Muscle layer of duodenum (tissue), 2 donors: ENCODE measurements around the gene ZNF831.

Experiments used
- H3K27ac ChIP-seq: one replicate; pipeline ENCODE4 v1.7.0; 2013; ENCODE audit warnings: mild to moderate bottlenecking, low read length
- H3K27me3 ChIP-seq: one replicate; pipeline ENCODE4 v1.7.0; 2013; ENCODE audit warnings: low read depth, mild to moderate bottlenecking, control low read depth, low read length
- H3K36me3 ChIP-seq, 2 donors: one replicate each; pipeline ENCODE4 v1.7.0; 2013; ENCODE audit warnings: low read length in 2 of 2, control low read depth in 1 of 2, mild to moderate bottlenecking in 1 of 2; ENCODE audit not compliant: insufficient read depth in 2 of 2, control insufficient read depth in 1 of 2
- H3K4me1 ChIP-seq, 2 donors: one replicate each; pipeline ENCODE4 v1.7.0; 2013; ENCODE audit warnings: low read length in 2 of 2, mild to moderate bottlenecking in 2 of 2, control low read depth in 1 of 2, moderate library complexity in 1 of 2; ENCODE audit not compliant: insufficient read depth in 2 of 2, control insufficient read depth in 1 of 2
- H3K4me3 ChIP-seq, 2 donors: one replicate each; pipeline ENCODE4 v1.7.0; 2013; ENCODE audit warnings: low read length in 2 of 2, low read depth in 1 of 2, mild to moderate bottlenecking in 1 of 2
- H3K9me3 ChIP-seq, 2 donors: one replicate each; pipeline ENCODE4 v1.7.0; 2013; ENCODE audit warnings: low read length in 2 of 2, control low read depth in 1 of 2, mild to moderate bottlenecking in 1 of 2; ENCODE audit not compliant: control insufficient read depth in 1 of 2
- donor health status: healthy.

Gene ZNF831

DNA sequence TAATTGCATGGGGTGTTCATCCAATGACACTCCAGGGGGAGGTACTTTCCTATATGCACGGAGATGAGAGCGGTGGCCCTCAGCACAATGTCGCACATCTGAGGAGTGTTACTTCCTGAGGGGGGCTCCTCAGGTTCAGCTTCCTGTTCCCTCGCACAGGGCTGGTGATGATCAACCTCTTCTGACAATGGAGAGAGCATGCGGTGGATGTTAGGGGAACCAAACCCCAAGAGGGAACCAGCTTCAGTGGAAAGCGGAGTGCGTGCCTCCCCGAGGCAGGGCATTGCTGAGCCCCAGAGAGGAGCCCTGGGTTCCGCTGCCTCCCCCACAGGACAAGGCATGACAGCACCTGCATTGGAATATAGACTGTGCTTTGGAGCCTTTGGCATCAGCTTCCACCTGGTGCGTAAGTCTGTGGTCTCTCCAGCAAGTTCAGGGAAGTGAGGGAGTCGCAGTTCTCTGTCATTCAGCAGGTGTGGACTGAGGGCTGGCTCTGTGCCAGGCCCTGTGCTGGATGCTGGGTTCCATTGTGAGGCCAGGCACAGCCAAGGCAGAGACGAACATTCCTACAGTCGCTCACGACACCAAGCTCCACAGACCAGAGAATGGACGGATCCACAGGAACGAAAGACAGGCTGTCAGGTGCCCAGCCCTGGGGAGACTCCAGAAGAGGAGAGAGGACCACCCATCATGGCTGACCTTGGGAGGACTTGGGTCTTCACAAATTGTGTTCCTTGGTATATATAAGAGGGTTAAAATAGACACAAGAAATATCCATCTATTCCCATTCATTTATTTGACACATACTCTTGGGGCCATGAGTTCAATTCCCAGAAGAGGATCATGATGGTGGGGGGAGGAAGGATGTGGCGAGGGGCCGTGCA is 3.9 kb upstream of the ZNF831 start:
- Histone ChIP-seq H3K4me1 (peaks cover 0 to 7% of the 10 kb centered on the region in 2 donors), H3K4me3 (peak overlapping the region in 1 of 2 donors; percentile 8), H3K36me3 (no peaks in the 10 kb centered on the region), H3K27ac (no peak overlapping the region), H3K27me3 (peaks cover 3% of the 10 kb centered on the region), H3K9me3 (no peaks in the 10 kb centered on the region)

DNA sequence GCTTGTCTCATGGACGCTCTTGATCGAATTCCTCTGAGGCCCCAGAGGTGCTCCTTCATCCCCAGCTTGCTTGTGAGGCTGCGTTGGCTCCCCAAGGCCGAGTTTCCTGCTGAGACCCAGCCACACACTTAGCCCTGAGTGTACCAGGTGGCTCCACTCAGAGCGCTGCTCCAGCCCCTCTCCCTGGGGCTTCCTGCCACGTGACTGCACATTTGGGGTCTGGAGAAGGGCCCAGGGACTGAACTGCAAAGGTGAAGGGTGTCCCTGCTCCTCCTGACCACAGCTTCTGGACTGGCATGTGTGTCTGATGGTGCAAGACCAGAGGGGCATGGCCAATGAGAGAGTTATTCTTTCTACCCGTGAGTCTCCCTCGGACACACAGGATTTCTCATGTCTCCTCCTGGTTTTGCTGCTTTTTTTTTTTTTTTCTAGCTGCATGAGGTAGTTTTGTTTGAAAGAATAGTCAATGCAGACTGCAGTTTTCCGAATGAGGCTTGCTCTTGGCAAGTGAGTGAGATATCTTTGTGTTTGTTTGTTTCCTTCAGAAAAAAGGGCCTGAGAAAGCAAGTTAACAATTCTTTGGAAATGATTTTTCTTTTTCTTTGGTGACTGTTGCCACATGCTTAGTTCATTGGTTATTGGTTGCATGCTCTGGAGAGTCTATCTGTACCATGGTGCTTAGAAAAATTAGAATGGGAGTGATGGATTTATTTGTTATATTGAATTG is 3.1 kb upstream of the ZNF831 start:
- Histone ChIP-seq H3K27ac (no peak overlapping the region), H3K36me3 (no peaks in the 10 kb centered on the region), H3K4me3 (peak overlapping the region in 1 of 2 donors; percentile 8), H3K27me3 (peaks cover 3% of the 10 kb centered on the region), H3K4me1 (peaks cover 0 to 7% of the 10 kb centered on the region in 2 donors), H3K9me3 (no peaks in the 10 kb centered on the region)

DNA sequence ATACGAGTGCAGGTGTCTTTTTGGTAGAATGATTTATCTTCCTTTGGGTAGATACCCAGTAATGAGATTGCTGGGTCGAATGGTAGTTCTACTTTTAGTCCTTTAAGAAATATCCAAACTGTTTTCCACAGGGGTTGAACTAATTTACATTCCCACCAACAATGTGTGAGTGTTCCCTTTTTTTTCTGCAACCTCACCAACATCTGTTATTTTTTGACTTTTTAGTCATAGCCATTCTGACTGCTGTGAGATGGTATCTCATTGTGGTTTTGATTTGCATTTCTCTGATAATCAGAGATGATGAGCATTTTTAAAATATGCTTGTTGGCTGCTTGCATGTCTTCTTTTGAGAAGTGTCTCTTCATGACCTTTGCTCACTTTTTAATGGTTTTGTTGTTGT is 1.9 kb upstream of the ZNF831 start:
- Histone ChIP-seq H3K27me3 (peaks cover 3% of the 10 kb centered on the region), H3K4me3 (no peak overlapping the region), H3K36me3 (no peaks in the 10 kb centered on the region), H3K9me3 (no peaks in the 10 kb centered on the region), H3K27ac (no peak overlapping the region), H3K4me1 (peaks cover 0 to 7% of the 10 kb centered on the region in 2 donors)

DNA sequence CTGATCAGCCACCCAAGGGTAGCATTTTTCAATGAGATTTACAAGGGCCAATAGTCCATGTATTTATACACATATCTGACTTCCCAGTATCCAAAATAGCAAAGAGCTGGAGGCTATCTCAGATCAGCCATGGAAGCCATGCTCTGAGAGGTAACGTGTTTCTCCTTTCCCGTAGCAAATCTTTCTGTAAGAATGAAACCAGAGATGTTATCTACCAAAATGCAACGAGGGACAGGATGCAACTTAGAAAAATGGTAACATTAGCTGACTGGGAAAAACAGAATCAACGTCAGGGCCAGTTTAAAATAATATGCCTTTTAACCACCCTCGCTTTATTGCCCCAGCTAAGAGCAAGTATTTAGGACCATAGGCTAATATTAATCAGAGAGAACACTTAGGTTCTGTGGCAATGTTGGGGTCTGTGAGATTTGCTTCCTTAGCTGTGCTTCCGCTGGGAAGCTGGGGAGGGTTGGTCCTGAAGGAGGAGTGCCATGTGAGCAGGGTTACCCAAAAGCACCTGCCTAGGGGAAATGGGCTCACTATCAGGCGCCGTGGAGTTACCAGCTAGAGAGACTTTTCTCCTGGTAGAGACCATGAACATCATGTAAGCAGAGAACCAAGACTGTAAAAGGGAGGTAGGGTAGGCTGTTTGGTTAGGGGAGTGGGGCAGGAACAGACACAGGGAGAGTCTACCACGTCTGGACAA is 1.2 kb downstream of the ZNF831 start:
- no peaks in the 10 kb centered on the region for H3K36me3 ChIP-seq
- no peaks in the 10 kb centered on the region for H3K9me3 ChIP-seq
- no peak overlapping the region for H3K4me3 ChIP-seq
- no peaks in the 10 kb centered on the region for H3K27me3 ChIP-seq
- peak overlapping the region; percentile 1 for H3K27ac ChIP-seq
- H3K4me1 ChIP-seq = no peaks in the 10 kb centered on the region

DNA sequence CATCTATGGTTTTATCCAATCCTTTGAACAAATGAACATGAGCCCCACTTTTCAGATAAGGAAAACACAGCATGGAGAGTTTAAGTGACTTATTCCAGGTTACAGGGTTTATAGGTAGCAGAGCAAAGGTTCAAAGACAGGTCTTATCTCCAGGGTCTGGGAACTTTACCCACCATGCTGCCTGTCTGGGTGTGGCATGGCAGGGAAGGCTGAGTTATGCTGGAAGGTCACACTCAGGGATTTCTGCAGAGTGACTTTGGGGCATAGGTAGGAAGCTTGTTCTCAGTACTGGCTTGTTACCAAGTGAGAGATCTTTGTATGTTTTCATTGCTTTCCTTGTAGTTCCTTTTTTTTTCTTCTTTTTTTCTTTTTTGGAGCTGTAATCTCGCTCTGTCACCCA is 1.8 kb downstream of the ZNF831 start:
- H3K36me3 ChIP-seq = no peaks in the 10 kb centered on the region
- no peak overlapping the region for H3K4me3 ChIP-seq
- H3K9me3 ChIP-seq = no peaks in the 10 kb centered on the region
- H3K27me3 ChIP-seq = no peaks in the 10 kb centered on the region
- H3K4me1 ChIP-seq = no peaks in the 10 kb centered on the region
- H3K27ac ChIP-seq = peak overlapping the region; percentile 1

DNA sequence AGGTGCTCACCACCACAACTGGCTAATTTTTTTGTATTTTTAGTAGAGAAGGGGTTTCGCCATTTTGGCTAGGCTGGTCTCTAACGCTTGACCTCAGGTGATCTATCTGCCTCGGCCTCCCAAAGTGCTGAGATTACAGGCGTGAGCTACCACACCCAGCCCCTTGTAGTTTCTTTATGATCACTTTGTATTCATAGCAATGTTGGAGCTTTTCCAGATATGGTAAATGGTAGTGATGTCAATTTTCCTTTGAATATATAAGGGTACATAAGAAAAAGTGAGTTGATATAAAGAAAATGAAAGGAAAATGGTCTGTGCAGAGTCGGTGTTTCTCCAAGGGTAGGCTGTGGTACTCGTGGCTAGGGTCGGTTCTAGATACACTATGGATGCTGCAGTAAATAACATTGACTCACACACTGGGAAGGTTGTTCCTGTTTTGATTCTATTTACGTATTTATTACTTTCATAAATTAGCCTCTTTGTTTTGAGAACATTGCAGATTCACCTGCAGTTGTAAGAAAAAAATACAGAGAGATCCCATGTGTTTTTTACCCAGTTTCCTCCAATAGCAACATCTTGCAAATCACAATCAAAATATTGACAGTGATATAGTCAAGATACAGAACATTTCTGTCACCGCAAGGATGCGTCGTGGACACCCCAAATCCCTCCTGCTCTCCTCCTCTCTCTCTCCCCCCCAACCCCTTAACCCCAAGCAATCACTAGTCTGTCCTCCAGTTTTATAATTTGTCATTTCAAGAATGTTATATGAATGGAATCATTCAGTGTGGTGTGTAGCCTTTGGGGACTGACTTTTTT is 2.5 kb downstream of the ZNF831 start:
- H3K4me3 ChIP-seq = no peak overlapping the region
- H3K4me1 ChIP-seq = no peaks in the 10 kb centered on the region
- H3K9me3 ChIP-seq = no peaks in the 10 kb centered on the region
- H3K27ac ChIP-seq = peak overlapping the region; percentile 8
- H3K27me3 ChIP-seq = no peaks in the 10 kb centered on the region
- H3K36me3 ChIP-seq = no peaks in the 10 kb centered on the region

DNA sequence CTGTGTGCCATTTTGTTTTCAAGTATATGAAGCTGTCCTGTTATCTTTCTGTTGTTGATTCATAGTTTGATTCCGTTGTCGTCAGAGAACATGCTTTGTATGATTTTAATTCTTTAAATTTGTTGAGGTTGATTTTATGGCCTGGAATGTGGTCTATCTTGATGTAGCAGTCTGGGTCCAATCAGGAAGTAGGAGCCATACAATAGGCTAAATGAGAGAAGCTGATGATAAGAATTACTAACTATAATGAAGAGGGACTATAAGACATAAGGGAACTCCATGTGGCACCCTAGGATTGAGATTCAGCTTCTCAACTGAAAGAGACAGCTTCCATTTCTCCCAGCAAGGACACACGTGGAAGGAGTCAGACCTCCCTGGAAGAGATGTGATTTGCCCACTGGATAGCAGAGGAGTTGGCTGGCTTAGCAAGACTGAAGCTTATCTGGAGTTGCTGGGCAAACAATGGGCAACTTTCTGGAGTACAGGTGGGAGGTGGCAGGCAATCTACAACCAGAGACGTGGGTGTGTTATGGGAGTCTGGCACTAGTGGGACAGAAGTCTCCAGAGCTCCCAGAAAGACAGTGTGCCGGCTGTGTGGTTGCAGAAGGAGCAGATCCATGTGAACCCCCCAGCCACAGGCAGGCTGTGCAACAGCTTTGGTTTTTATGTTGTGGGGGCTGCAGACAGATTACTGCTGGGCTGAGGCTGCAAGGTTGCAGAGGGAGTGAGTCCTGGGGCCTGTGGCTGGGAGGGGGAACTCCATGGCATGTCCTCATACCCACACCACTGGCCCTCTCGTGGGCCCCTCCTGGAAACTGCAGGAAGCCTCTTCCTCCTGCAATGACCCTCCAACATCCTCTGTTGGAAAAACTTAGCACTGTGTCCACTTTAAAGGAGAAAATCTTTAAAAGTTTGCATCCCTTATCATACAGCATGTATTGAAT is 7.1 kb downstream of the ZNF831 start:
- H3K27me3 ChIP-seq = no peaks in the 10 kb centered on the region
- H3K9me3 ChIP-seq = no peaks in the 10 kb centered on the region
- no peak overlapping the region for H3K27ac ChIP-seq
- H3K4me3 ChIP-seq = no peak overlapping the region
- H3K36me3 ChIP-seq = no peaks in the 10 kb centered on the region
- no peaks in the 10 kb centered on the region for H3K4me1 ChIP-seq

DNA sequence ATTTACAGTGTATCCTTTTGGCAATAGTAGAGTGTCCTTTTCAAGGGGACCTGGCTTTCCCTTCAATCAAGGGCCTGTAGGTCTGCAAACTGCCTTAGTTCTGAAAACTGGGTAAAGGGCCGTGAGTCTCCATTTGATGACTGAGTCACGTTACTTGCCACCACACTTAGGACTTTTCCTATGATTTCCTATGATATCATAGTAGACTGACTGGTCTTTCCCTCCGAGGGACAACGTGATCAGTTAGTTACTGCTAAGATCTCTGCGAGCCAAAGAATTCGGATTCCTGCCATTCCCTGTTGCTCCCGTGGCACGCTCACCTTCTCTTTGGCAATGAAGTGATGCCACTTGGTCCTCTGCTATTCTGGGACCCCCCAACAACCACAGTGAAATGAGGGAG is 8.4 kb downstream of the ZNF831 start:
- no peaks in the 10 kb centered on the region for H3K4me1 ChIP-seq

DNA sequence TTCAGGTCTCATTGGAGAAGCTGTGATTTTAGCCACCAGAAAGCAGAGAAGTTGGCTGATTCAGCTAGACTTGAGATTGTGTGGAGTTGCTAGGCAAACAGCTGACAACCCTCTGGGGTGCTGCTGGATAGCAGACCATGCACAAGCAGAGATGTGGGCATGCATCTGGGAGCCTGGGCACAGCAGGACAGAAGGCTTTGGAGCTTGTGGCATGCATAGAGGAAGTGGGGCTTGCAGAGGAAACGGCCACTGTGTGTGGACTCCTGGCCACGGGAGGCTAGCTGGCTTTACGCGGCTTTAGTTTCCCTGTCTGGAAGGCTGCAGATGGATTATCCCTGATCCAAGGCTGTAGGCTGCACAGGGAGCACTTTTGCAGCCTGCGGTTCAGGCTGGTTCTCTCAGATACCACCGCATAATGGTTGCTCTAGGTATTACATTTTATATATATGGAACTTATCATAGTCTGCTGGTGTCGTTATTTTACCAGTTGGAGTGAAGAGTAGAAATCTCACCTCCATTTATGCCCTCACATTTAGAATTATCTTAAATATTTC is 10.4 kb downstream of the ZNF831 start:
- Histone ChIP-seq H3K27ac (no peak overlapping the region), H3K4me3 (no peak overlapping the region), H3K36me3 (no peaks in the 10 kb centered on the region), H3K9me3 (no peaks in the 10 kb centered on the region), H3K4me1 (no peaks in the 10 kb centered on the region), H3K27me3 (no peaks in the 10 kb centered on the region)

More for the DNA sequence above, 8.4 kb downstream of the ZNF831 start:
- Histone ChIP-seq H3K27me3 (no peaks in the 10 kb centered on the region), H3K36me3 (no peaks in the 10 kb centered on the region), H3K4me3 (no peak overlapping the region), H3K9me3 (no peaks in the 10 kb centered on the region), H3K27ac (no peak overlapping the region)

DNA sequence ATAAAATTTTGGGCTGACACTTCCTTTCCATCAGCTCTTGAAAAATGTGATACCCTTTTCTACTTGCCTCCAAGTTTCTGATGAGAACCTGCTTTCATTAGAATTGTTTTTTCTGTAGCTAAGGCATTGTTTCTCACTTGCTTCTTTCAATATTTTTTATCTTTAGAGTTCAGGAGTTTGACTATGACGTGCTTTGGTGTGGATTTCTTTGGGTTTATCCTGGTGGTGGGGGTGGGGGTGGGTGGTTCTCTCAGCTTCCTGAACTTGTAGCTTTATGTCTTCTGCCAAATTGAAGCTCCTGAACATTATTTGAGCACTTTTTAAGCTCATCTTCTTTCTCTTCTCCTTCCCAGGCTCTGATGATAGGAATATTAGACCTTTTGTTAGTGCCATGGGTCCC is 11.4 kb downstream of the ZNF831 start:
- H3K4me3 ChIP-seq = no peak overlapping the region
- no peaks in the 10 kb centered on the region for H3K27me3 ChIP-seq
- no peaks in the 10 kb centered on the region for H3K9me3 ChIP-seq
- no peak overlapping the region for H3K27ac ChIP-seq
- H3K36me3 ChIP-seq = no peaks in the 10 kb centered on the region
- no peaks in the 10 kb centered on the region for H3K4me1 ChIP-seq
